Naive thymus-derived CD8-positive, alpha-beta T cell (primary cell): ENCODE data around the gene MPHOSPH9. TPM values are rescaled to one million over a fixed set of nuclear protein-coding genes. Genes with fewer than 3 reads are reported as not detected.
A peak's percentile ranks its signal among the peaks of the same experiment; 100 is the strongest.
"Not testable (repeated sequence)": the region's sequence is repeated elsewhere in the genome, so short reads cannot be mapped to it uniquely, and the experiment has no call there.

Source experiments
- ATAC-seq, 2 donors: fragments of 150-1000 bp; cut with Tn5 transposase in 1 of 2; sonication (Bioruptor Pico), chemical (Tn5 transposase) in 1 of 2; 1 replicate in 1 of 2; 2 replicates in 1 of 2; pipeline ENCODE4 v1.10.0; 2021; ENCODE audit warnings: mild to moderate bottlenecking in 2 of 2, moderate library complexity in 2 of 2
- POLR2A ChIA-PET: fragments of 350-600 bp; sonication (Branson Sonifier 250); formaldehyde crosslinking; loops from one replicate; lab custom pipeline; 2021; ENCODE audit warnings: antibody characterized with exemption; lab: Charles Lee
- DNase-seq, 10 donors: peaks; one replicate each; pipeline versions ENCODE4 v3.0.0 to v3.0.0-alpha.2; 2020 to 2022
- H3K27ac Mint-ChIP-seq, 10 donors: one replicate each; pipeline ENCODE4 v1.8.0; 2020 to 2022; ENCODE audit warnings: mild to moderate bottlenecking in 10 of 10, mixed read lengths in 10 of 10, moderate library complexity in 4 of 10, inconsistent platforms in 1 of 10
- H3K27me3 Mint-ChIP-seq, 5 donors: one replicate each; pipeline ENCODE4 v1.8.0; 2021 to 2022; ENCODE audit warnings: mixed read lengths in 5 of 5
- H3K36me3 Mint-ChIP-seq, 3 donors: one replicate each; pipeline ENCODE4 v1.8.0; 2020 to 2022; ENCODE audit warnings: mixed read lengths in 3 of 3, mild to moderate bottlenecking in 2 of 3, inconsistent platforms in 1 of 3
- H3K4me1 Mint-ChIP-seq, 4 donors: one replicate each; pipeline ENCODE4 v1.8.0; 2021 to 2022; ENCODE audit warnings: mixed read lengths in 4 of 4
- H3K4me3 Mint-ChIP-seq, 10 donors: one replicate each; pipeline ENCODE4 v1.8.0; 2020 to 2022; ENCODE audit warnings: mild to moderate bottlenecking in 10 of 10, mixed read lengths in 10 of 10, moderate library complexity in 6 of 10, inconsistent platforms in 1 of 10
- H3K9me3 Mint-ChIP-seq, 9 donors: one replicate each; pipeline ENCODE4 v1.8.0; 2020 to 2022; ENCODE audit warnings: mixed read lengths in 9 of 9, mild to moderate bottlenecking in 3 of 9, inconsistent platforms in 1 of 9, moderate library complexity in 1 of 9
- polyA plus RNA-seq, 3 donors: library from polyadenylated mRNA; unstranded; fragments of 300-500 nt; fragmentation: Illumina TruSeq; gene quantifications; one replicate each; pipeline ENCODE4 v1.2.3, GENCODE V29; 2021
- total RNA-seq, 8 experiments: library from RNA in 2 of 8; stranded (reverse) in 2 of 8; gene quantifications; one replicate each; pipeline ENCODE4 v1.2.3 and lab custom pipeline; 2021 to 2026

MPHOSPH9 gene
- total and polyA plus RNA-seq, 5 experiments from 2014 or later = 33.9 to 81.8 (median 53.4) TPM

DNA sequence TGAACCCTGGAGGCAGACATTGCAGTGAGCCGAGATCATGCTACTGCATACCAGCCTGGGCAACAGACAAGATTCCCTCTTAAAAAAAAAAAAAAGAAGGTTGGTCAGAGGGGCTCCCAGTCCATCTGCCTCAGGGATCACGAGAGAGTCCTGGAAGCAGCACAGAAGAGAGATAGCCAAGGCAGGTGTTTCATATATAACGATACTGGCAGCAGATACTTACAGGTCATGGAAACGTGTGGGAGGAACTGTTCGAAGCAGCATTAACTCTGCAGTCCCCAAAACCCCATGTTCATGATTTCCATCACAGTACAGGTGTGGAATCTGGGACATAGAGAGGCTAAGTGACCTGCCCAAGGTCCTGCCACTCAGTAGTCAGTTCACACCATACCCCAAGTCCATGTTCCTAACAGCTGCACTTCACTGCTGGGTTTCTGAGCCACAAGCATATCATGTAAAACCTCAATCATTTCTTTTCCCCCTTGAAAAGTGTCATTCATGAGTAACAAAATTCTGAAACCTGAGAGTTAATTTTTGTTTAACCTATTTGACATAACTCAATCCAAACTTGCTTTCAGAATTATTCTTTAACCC, 22.0 kb upstream of the MPHOSPH9 start:
- Mint-ChIP-seq H3K36me3 (peaks cover 0 to 73% (median 9%) of the 10 kb centered on the region in 3 donors), H3K4me3 (no peak overlapping the region), H3K4me1 (peaks cover 22 to 33% (median 28%) of the 10 kb centered on the region in 4 donors), H3K27ac (peak overlapping the region in 2 of 10 donors; percentile 63 to 72), H3K27me3 (no peaks in the 10 kb centered on the region), H3K9me3 (no peaks in the 10 kb centered on the region)
- POLR2A ChIA-PET = interaction anchor here (0.6 kb wide), 1 partner anchor 43 kb away, joined by 6 read pairs; no protein-coding TSS in a partner anchor
- DNase-seq (no peak), ATAC-seq (no peak)

GRCh38 chr12:123253641-123254459, 20.9 kb upstream of the MPHOSPH9 start:
- POLR2A ChIA-PET = interaction anchor here (0.5 to 1.6 kb wide), 2 partner anchors 12 to 458 kb away, joined by 3 to 4 read pairs; no protein-coding TSS in a partner anchor
- ATAC-seq (no peak), DNase-seq (no peak)
- Mint-ChIP-seq H3K27ac (peak overlapping the region in 4 of 10 donors; percentile 20 to 68 (median 46)), H3K27me3 (no peaks in the 10 kb centered on the region), H3K4me1 (peaks cover 24 to 40% (median 34%) of the 10 kb centered on the region in 4 donors), H3K4me3 (no peak overlapping the region), H3K9me3 (no peaks in the 10 kb centered on the region), H3K36me3 (peaks cover 0 to 69% (median 12%) of the 10 kb centered on the region in 3 donors)

DNA sequence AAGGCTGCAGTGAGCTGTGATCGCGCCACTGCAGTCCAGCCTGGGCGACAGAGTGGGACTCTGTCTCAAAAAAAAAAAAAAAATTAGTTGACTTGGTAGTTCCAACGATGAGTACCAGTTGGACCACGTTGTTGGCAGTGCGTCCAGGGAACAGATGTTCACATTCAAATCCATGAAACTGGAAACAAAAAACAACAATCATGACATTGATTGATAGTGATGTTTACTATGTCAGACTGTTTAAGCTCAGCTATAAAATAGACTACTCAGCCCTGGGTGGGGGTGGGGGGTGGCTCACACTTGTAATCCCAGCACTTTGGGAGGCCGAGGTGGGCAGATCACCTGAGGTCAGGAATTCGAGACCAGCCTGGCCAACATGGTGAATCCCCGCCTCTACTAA, 19.4 kb upstream of the MPHOSPH9 start:
- Mint-ChIP-seq H3K36me3 (peaks cover 0 to 73% (median 20%) of the 10 kb centered on the region in 3 donors), H3K27ac (peak overlapping the region in 2 of 10 donors; percentile 34 to 73), H3K4me1 (peaks cover 30 to 55% (median 48%) of the 10 kb centered on the region in 4 donors)
- POLR2A ChIA-PET = interaction anchor here (1.6 kb wide), 1 partner anchor 10 kb away, joined by 4 read pairs; no protein-coding TSS in a partner anchor
- not testable (repeated sequence) for H3K27me3 Mint-ChIP-seq, DNase-seq, H3K9me3 Mint-ChIP-seq, ATAC-seq, H3K4me3 Mint-ChIP-seq

GRCh38 chr12:123251403-123252076, 18.6 kb upstream of the MPHOSPH9 start:
- Mint-ChIP-seq H3K27ac (peak overlapping the region in 9 of 10 donors; percentile 5 to 89 (median 66)), H3K27me3 (no peaks in the 10 kb centered on the region), H3K36me3 (peaks cover 0 to 72% (median 16%) of the 10 kb centered on the region in 3 donors), H3K4me3 (peak overlapping the region in 4 of 10 donors; percentile 26 to 57 (median 38)), H3K9me3 (peaks cover 0 to 5% (median 0%) of the 10 kb centered on the region in 9 donors), H3K4me1 (peaks cover 35 to 63% (median 55%) of the 10 kb centered on the region in 4 donors)
- no peak for ATAC-seq
- DNase-seq = no peak
- POLR2A ChIA-PET = interaction anchor here (1.2 kb wide), 1 partner anchor 18 kb away, joined by 11 read pairs; the partner anchor contains the start of genes MPHOSPH9 and MTRFR

GRCh38 chr12:123250471-123251383, 17.8 kb upstream of the MPHOSPH9 start:
- DNase-seq (no peak), ATAC-seq (no peak)
- peaks cover 0 to 68% (median 16%) of the 10 kb centered on the region in 3 donors for H3K36me3 Mint-ChIP-seq
- H3K4me1 Mint-ChIP-seq = peaks cover 36 to 68% (median 62%) of the 10 kb centered on the region in 4 donors
- H3K27me3 Mint-ChIP-seq = no peaks in the 10 kb centered on the region
- H3K9me3 Mint-ChIP-seq = peaks cover 0 to 5% (median 0%) of the 10 kb centered on the region in 9 donors
- POLR2A ChIA-PET = interaction anchor here (1.2 kb wide), 1 partner anchor 17 kb away, joined by 11 read pairs; the partner anchor contains the start of genes MPHOSPH9 and MTRFR
- H3K4me3 Mint-ChIP-seq = peak overlapping the region in 8 of 10 donors; percentile 26 to 68 (median 48)
- H3K27ac Mint-ChIP-seq = peak overlapping the region; percentile 63 to 89 (median 74)

DNA sequence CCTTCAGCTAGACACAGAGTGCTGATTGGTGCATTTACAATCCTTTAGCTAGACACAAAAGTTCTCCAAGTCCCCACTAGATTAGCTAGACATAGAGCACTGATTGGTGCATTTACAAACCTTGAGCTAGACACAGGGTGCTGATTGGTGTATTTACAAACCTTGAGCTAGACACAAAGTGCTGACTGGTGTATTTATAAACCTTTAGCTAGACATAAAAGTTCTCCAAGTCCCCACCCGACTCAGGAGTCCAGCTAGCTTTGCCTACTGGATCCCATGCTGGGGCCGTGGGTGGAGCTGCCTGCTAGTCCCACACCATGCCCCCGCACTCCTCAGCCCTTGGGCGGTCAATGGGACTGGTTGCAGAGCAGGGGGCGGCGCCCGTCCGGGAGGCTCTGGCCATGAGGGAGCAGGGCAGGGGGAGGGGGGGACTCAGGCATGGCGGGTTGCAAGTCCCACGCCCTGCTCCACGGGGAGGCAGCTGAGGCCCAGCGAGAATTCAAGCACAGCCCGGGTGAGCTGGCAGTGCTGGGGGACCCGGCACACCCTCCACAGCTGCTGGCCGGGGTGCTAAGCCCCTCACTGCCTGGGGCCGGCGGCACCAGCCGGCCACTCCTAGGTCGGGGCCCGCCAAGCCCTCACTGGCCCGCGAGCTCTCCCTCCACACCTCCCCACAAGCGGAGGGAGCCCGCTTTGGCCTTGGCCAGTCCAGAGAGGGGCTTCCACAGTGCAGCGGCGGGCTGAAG, 16.2 kb upstream of the MPHOSPH9 start:
- not testable (repeated sequence) for H3K27me3 Mint-ChIP-seq

DNA sequence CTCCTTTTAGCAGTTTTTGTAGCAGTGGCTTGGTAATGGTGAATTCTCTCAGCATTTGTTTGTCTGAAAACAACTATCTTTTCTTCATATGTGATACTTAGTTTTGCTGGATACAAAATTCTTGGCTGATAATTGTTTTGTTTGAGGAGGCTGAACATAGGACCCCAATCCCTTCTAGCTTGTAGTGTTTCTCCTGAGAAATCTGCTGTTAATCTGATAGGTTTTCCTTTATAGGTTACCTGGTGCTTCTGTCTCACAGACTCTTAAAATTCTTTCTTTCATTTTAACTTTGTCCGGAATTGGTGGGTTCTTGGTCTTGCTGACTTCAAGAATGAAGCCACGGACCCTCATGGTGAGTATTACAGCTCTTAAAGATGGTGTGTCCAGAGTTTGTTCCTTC, 15.2 kb upstream of the MPHOSPH9 start:
- Mint-ChIP-seq H3K4me1 (peaks cover 39 to 81% (median 69%) of the 10 kb centered on the region in 4 donors), H3K36me3 (peaks cover 0 to 52% (median 19%) of the 10 kb centered on the region in 3 donors), H3K4me3 (peak overlapping the region in 7 of 10 donors; percentile 26 to 71 (median 56)), H3K27ac (peak overlapping the region in 8 of 10 donors; percentile 57 to 88 (median 67))
- ATAC-seq, DNase-seq, H3K27me3 Mint-ChIP-seq, H3K9me3 Mint-ChIP-seq: not testable (repeated sequence)
- POLR2A ChIA-PET = interaction anchor here (0.6 to 3.6 kb wide), 3 partner anchors 13 to 282 kb away, joined by 3 to 13 read pairs (median 3); partner anchors contain the start of genes ABCB9 and MPHOSPH9

More for the DNA sequence above, 16.2 kb upstream of the MPHOSPH9 start:
- POLR2A ChIA-PET = interaction anchor here (1.4 to 3.6 kb wide), 3 partner anchors 11 to 26 kb away, joined by 3 to 13 read pairs (median 5); partner anchors contain the start of gene MPHOSPH9
- H3K36me3 Mint-ChIP-seq = peaks cover 0 to 60% (median 19%) of the 10 kb centered on the region in 3 donors
- ATAC-seq, H3K9me3 Mint-ChIP-seq, DNase-seq: not testable (repeated sequence)
- peak overlapping the region in 2 of 10 donors; percentile 7 to 63 for H3K27ac Mint-ChIP-seq
- peak overlapping the region in 1 of 10 donors; percentile 56 for H3K4me3 Mint-ChIP-seq
- peaks cover 41 to 80% (median 71%) of the 10 kb centered on the region in 4 donors for H3K4me1 Mint-ChIP-seq

GRCh38 chr12:123245678-123246077, 12.7 kb upstream of the MPHOSPH9 start:
- H3K27ac Mint-ChIP-seq = peak overlapping the region; percentile 1 to 88 (median 76)
- DNase-seq = no peak
- H3K27me3 Mint-ChIP-seq = no peaks in the 10 kb centered on the region

DNA sequence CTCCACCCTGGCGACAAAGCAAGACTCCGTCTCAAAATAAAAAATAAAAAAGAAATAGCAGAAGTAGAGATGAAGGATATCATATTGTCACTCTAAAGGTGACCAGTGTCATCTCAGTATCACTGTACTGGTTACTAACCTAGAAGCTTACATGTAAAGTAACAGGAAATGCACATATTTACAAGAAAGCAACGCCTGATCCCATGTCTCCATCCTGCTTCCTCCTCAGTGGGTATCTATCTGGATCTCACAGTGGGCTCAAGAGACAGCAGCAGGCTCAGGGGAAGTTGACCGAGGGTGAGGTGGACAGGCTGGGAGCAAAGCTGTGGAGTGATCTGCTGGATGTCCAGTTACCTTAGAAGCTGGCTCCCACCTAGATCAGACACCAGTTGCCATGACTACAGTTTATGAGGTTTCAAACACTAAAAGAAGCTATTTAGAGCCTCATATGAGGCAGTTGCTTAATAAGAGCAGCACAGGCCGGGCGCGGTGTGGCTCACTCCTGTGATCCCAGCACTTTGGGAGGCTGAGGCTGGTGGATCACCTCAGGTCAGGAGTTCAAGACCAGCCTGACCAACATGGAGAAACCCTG, 10.8 kb upstream of the MPHOSPH9 start:
- ATAC-seq = no peak
- no peaks in the 10 kb centered on the region for H3K27me3 Mint-ChIP-seq

More at GRCh38 chr12:123245678-123246077, 12.7 kb upstream of the MPHOSPH9 start:
- Mint-ChIP-seq H3K4me1 (peaks cover 35 to 82% (median 70%) of the 10 kb centered on the region in 4 donors), H3K9me3 (peaks cover 0 to 5% (median 0%) of the 10 kb centered on the region in 9 donors), H3K4me3 (peak overlapping the region in 9 of 10 donors; percentile 11 to 68 (median 54)), H3K36me3 (peaks cover 0 to 61% (median 19%) of the 10 kb centered on the region in 3 donors)
- no peak for ATAC-seq
- POLR2A ChIA-PET = interaction anchor here (1.7 kb wide), 1 partner anchor 13 kb away, joined by 7 read pairs; the partner anchor contains the start of genes MPHOSPH9 and MTRFR

More for the DNA sequence above, 10.8 kb upstream of the MPHOSPH9 start:
- Mint-ChIP-seq H3K4me1 (peaks cover 28 to 76% (median 62%) of the 10 kb centered on the region in 4 donors), H3K9me3 (peaks cover 0 to 5% (median 0%) of the 10 kb centered on the region in 9 donors), H3K4me3 (peak overlapping the region in 2 of 10 donors; percentile 26 to 41), H3K27ac (peak overlapping the region in 9 of 10 donors; percentile 29 to 92 (median 83)), H3K36me3 (peaks cover 0 to 61% (median 14%) of the 10 kb centered on the region in 3 donors)
- POLR2A ChIA-PET = interaction anchor here (4.4 kb wide), 1 partner anchor 11 kb away, joined by 41 read pairs; the partner anchor contains the start of genes MPHOSPH9 and MTRFR
- no peak for DNase-seq
